Ureter (tissue), 1 donor: ENCODE measurements around the gene CABP4. TPM values are rescaled to one million over a fixed set of nuclear protein-coding genes. Genes with fewer than 3 reads are reported as not detected.

Source experiments
- total RNA-seq: library from RNA; stranded (reverse); gene quantifications from one replicate; pipeline ENCODE4 v1.2.4, GENCODE V29; 2023
- donor health status: DM: yes; HTN: yes; CAD: no.

Gene CABP4
- total RNA-seq, 1 donor from 2014 or later, result 2.8 TPM

Other genes with a start within 250 kb of the CABP4 start
- 75.9 TPM for gene GRK2, start 188.9 kb upstream of the CABP4 start, total RNA-seq
- 110 TPM for gene ANKRD13D, start 166.1 kb upstream of the CABP4 start, total RNA-seq
- gene SSH3, start 151.8 kb upstream of the CABP4 start, total RNA-seq, result 258 TPM
- gene POLD4, start 101.8 kb upstream of the CABP4 start, total RNA-seq, result 57.9 TPM
- 1.4 TPM for gene CLCF1, start 81.8 kb upstream of the CABP4 start, total RNA-seq
- gene RAD9A, start 63.4 kb upstream of the CABP4 start, total RNA-seq, result 26.1 TPM
- gene PPP1CA, start 53.5 kb upstream of the CABP4 start, total RNA-seq, result 124 TPM
- 3.6 TPM for gene TBC1D10C, start 51.3 kb upstream of the CABP4 start, total RNA-seq
- 1.3 TPM for gene CARNS1, start 39.7 kb upstream of the CABP4 start, total RNA-seq
- gene RPS6KB2, start 26.9 kb upstream of the CABP4 start, total RNA-seq, result 44.8 TPM
- 6.4 TPM for gene PTPRCAP, start 17.7 kb upstream of the CABP4 start, total RNA-seq
- 101 TPM for gene CORO1B, start 11.9 kb upstream of the CABP4 start, total RNA-seq
- not detected for gene GPR152, start 2.6 kb upstream of the CABP4 start, total RNA-seq
- gene TMEM134, start 13.9 kb downstream of the CABP4 start, total RNA-seq, result 134 TPM
- 46.8 TPM for gene AIP, start 27.7 kb downstream of the CABP4 start, total RNA-seq
- 41.2 TPM for gene PITPNM1, start 50.0 kb downstream of the CABP4 start, total RNA-seq
- 40.5 TPM for gene CDK2AP2, start 52.8 kb downstream of the CABP4 start, total RNA-seq
- gene CABP2, start 68.1 kb downstream of the CABP4 start, total RNA-seq, result not detected
- 771 TPM for gene GSTP1, start 128.5 kb downstream of the CABP4 start, total RNA-seq
- gene NDUFV1, start 151.6 kb downstream of the CABP4 start, total RNA-seq, result 199 TPM
- gene NUDT8, start 174.6 kb downstream of the CABP4 start, total RNA-seq, result 6.9 TPM
- gene TBX10, start 184.4 kb downstream of the CABP4 start, total RNA-seq, result not detected
- 0.29 TPM for gene ACY3, start 195.4 kb downstream of the CABP4 start, total RNA-seq
- gene ALDH3B2, start 219.3 kb downstream of the CABP4 start, total RNA-seq, result 85.9 TPM